PC-3 (cell line): ENCODE results near the gene ATP6V1G3. TPM values are rescaled to one million over a fixed set of nuclear protein-coding genes. Genes with fewer than 3 reads are reported as not detected.

Source experiments
- ATAC-seq: fragments of 200-7000 bp; cut with Tn5 transposase; 2 replicates; pipeline ENCODE4 v1.9.1; 2020; ENCODE audit warnings: mild to moderate bottlenecking, moderate library complexity
- BruUV-seq: library from RNA; stranded (reverse); fragments of 400-500 nt; replicated peaks from 2 replicates; lab custom pipeline; 2021; lab: Mats Ljungman, UMichigan
- CTCF ChIA-PET: fragments of 300-600 bp; sonication (Branson Sonifier 250); formaldehyde crosslinking; loops from one replicate; lab custom pipeline; 2022; ENCODE audit warnings: antibody characterized with exemption; lab: Charles Lee
- POLR2A ChIA-PET: fragments of 300-600 bp; sonication (Branson Sonifier 250); formaldehyde crosslinking; loops from one replicate; lab custom pipeline; 2022; ENCODE audit warnings: antibody characterized with exemption; ENCODE audit not compliant: unreplicated experiment; lab: Charles Lee
- DNase-seq: peaks from one replicate; pipeline ENCODE4 v3.0.0-alpha.2; 2015
- H2AFZ ChIP-seq: fragments of 300-600 bp; sonication (generic); 2 replicates; pipeline ENCODE4 v1.6.0; 2016; ENCODE audit warnings: antibody characterized with exemption, low read length
- H3F3A ChIP-seq: fragments of 300-600 bp; sonication (generic); one replicate; pipeline ENCODE4 v1.6.0; 2017; ENCODE audit warnings: antibody characterized with exemption, low read length, control low read depth, mild to moderate bottlenecking; ENCODE audit not compliant: unreplicated experiment
- H3K27ac ChIP-seq: fragments of 300-600 bp; sonication (generic); 2 replicates; pipeline ENCODE4 v1.5.1; 2016; ENCODE audit warnings: mild to moderate bottlenecking, low read length
- H3K27me3 ChIP-seq: fragments of 300-600 bp; sonication (generic); 2 replicates; pipeline ENCODE4 v1.6.1; 2016; ENCODE audit warnings: low read length, mixed read lengths
- H3K36me3 ChIP-seq: fragments of 300-600 bp; sonication (generic); 2 replicates; pipeline ENCODE4 v1.6.1; 2016; ENCODE audit warnings: low read depth, mixed run types, low read length, mixed read lengths
- H3K4me1 ChIP-seq: fragments of 300-600 bp; sonication (generic); 2 replicates; pipeline ENCODE4 v1.5.1; 2016; ENCODE audit warnings: low read length; ENCODE audit not compliant: insufficient read depth
- H3K4me2 ChIP-seq: fragments of 300-600 bp; sonication (generic); 2 replicates; pipeline ENCODE4 v1.6.0; 2016; ENCODE audit warnings: low read length
- H3K4me3 ChIP-seq: fragments of 300-600 bp; sonication (generic); 2 replicates; pipeline ENCODE4 v1.5.1; 2016; ENCODE audit warnings: mild to moderate bottlenecking, low read length, mixed read lengths
- H3K79me2 ChIP-seq: fragments of 300-600 bp; sonication (generic); 2 replicates; pipeline ENCODE4 v1.6.1; 2017; ENCODE audit warnings: low read length, mixed read lengths
- H3K9ac ChIP-seq: fragments of 300-600 bp; sonication (generic); 2 replicates; pipeline ENCODE4 v1.6.0; 2016; ENCODE audit warnings: mild to moderate bottlenecking, low read length
- H3K9me2 ChIP-seq: fragments of 300-600 bp; sonication (generic); replicated peaks from 2 replicates; pipeline ENCODE4 v1.6.1; 2016; ENCODE audit warnings: mixed run types, low read length, mixed read lengths
- H3K9me3 ChIP-seq: fragments of 300-600 bp; sonication (generic); 2 replicates; pipeline ENCODE4 v1.6.1; 2016; ENCODE audit warnings: low read length, mixed read lengths
- H4K20me1 ChIP-seq: fragments of 300-600 bp; sonication (generic); 2 replicates; pipeline ENCODE4 v1.6.1; 2016; ENCODE audit warnings: low read length, mixed read lengths
- CTCF ChIP-seq: fragments of 300-600 bp; sonication (generic); conservative IDR thresholded peaks from 2 replicates; pipeline ENCODE4 v1.5.1; 2017; ENCODE audit warnings: antibody characterized with exemption, low read depth, mild to moderate bottlenecking, low read length
- EZH2 ChIP-seq: fragments of 300-600 bp; sonication (generic); IDR thresholded peaks from one replicate; pipeline ENCODE4 v1.6.1; 2017; ENCODE audit warnings: antibody characterized with exemption, mild to moderate bottlenecking, low read length; ENCODE audit not compliant: unreplicated experiment
- EZH2phosphoT487 ChIP-seq: fragments of 300-600 bp; sonication (generic); IDR thresholded peaks from 2 replicates; pipeline ENCODE4 v1.6.1; 2018; ENCODE audit warnings: mild to moderate bottlenecking, antibody characterized with exemption, low read length, borderline replicate concordance
- intact Hi-C: fragments of 100-400 bp; cut with micrococcal nuclease; formaldehyde crosslinking; loops from 2 replicates; pipeline ENCODE4 v1.9.0; 2023
- total RNA-seq: library from RNA; depleted of rRNA; stranded (reverse); fragments of >200 nt; gene quantifications from 2 replicates; pipeline ENCODE4 v1.2.3, GENCODE V29; 2014

Gene ATP6V1G3
- total RNA-seq, 1 experiment from 2014 or later = not detected

GRCh38 chr1:198577444-198577843 lies 37.0 kb upstream of the ATP6V1G3 start:
- Histone ChIP-seq H3K4me2 (0 out of 2 replicates have a peak overlapping the region, but pooled peaks have one; percentile 29), H3K36me3 (no peaks in the 10 kb centered on the region), H3K79me2 (no peaks in the 10 kb centered on the region), H2AFZ (no peak overlapping the region), H3K9me3 (no peaks in the 10 kb centered on the region), H3K27me3 (no peaks in the 10 kb centered on the region), H3F3A (no peaks in the 10 kb centered on the region), H3K9me2 (no peaks in the 10 kb centered on the region), H3K27ac (peak overlapping the region; percentile 31), H4K20me1 (no peaks in the 10 kb centered on the region), H3K9ac (no peak overlapping the region), H3K4me1 (peaks cover 22% of the 10 kb centered on the region), H3K4me3 (no peak overlapping the region)
- ChIA-PET CTCF (no interaction called here), POLR2A (no interaction called here)
- TF ChIP-seq EZH2 = no peak
- no peak for TF ChIP-seq EZH2phosphoT487
- TF ChIP-seq CTCF = no peak
- DNase-seq (peak; percentile 83), ATAC-seq (peak; percentile 85)
- intact Hi-C loops = loop anchor here (5.0 kb wide), 2 partner anchors 50 to 100 kb away; no protein-coding TSS in a partner anchor
- BruUV-seq = no TSS peak

- H3F3A ChIP-seq = no peaks in the 10 kb centered on the region
- POLR2A ChIA-PET = interaction anchor here (0.6 to 0.7 kb wide), 3 partner anchors 22 to 91 kb away, joined by 3 to 4 read pairs (median 3); no protein-coding TSS in a partner anchor
- no peaks in the 10 kb centered on the region for H3K9me3 ChIP-seq
- no peaks in the 10 kb centered on the region for H3K27me3 ChIP-seq
- H3K9me2 ChIP-seq = no peaks in the 10 kb centered on the region
- no peak overlapping the region for H3K9ac ChIP-seq
- H3K36me3 ChIP-seq = no peaks in the 10 kb centered on the region
- peak; percentile 79 for DNase-seq
- TF ChIP-seq CTCF = no peak
- TF ChIP-seq EZH2phosphoT487 = no peak
- no peak for TF ChIP-seq EZH2
- no peaks in the 10 kb centered on the region for H3K79me2 ChIP-seq
- no peaks in the 10 kb centered on the region for H4K20me1 ChIP-seq
- BruUV-seq = no TSS peak
- peak; percentile 76 for ATAC-seq
- H3K4me3 ChIP-seq = no peak overlapping the region
- intact Hi-C loops = loop anchor here (1.0 to 5.0 kb wide), 4 partner anchors 49 to 106 kb away; no protein-coding TSS in a partner anchor
- H3K27ac ChIP-seq = peak overlapping the region; percentile 69
- peaks cover 22% of the 10 kb centered on the region for H3K4me1 ChIP-seq
- CTCF ChIA-PET = no interaction called here
- H3K4me2 ChIP-seq = peak overlapping the region; percentile 14; the same call in 1 of the 2 replicates
- no peak overlapping the region for H2AFZ ChIP-seq
These were observed 35.5 kb upstream of the ATP6V1G3 start for GRCh38 chr1:198575798-198576641.

- Histone ChIP-seq H4K20me1 (no peaks in the 10 kb centered on the region), H3K79me2 (no peaks in the 10 kb centered on the region)
- no TSS peak for BruUV-seq
These were observed 34.8 kb upstream of the ATP6V1G3 start for GRCh38 chr1:198575292-198575691.

More at GRCh38 chr1:198575292-198575691, 34.8 kb upstream of the ATP6V1G3 start:
- ChIA-PET POLR2A (no interaction called here), CTCF (no interaction called here)
- intact Hi-C loops = loop anchor here (5.0 kb wide), 2 partner anchors 48 to 98 kb away; no protein-coding TSS in a partner anchor
- H3K9me3 ChIP-seq = no peaks in the 10 kb centered on the region
- peak overlapping the region; percentile 67 for H3K27ac ChIP-seq
- H3K9ac ChIP-seq = no peak overlapping the region
- ATAC-seq (no peak), DNase-seq (no peak)
- H3K4me1 ChIP-seq = peaks cover 22% of the 10 kb centered on the region
- H3K4me3 ChIP-seq = no peak overlapping the region
- H3K27me3 ChIP-seq = no peaks in the 10 kb centered on the region
- no peak overlapping the region for H3K4me2 ChIP-seq
- no peak overlapping the region for H2AFZ ChIP-seq
- no peak for TF ChIP-seq EZH2
- TF ChIP-seq CTCF = no peak
- no peak for TF ChIP-seq EZH2phosphoT487
- H3F3A ChIP-seq = no peaks in the 10 kb centered on the region
- H3K9me2 ChIP-seq = no peaks in the 10 kb centered on the region
- H3K36me3 ChIP-seq = no peaks in the 10 kb centered on the region
